GM13977 (cell line): ENCODE data around the gene TRIM25.

ENCODE experiments used
- DNase-seq: peaks from one replicate; pipeline ENCODE4 v3.0.0; 2012; ENCODE audit warnings: low spot score
- in situ Hi-C: fragments of 300-500 bp; cut with MboI; formaldehyde crosslinking; loops from one replicate; pipeline ENCODE4 v1.12.0; 2022; ENCODE audit warnings: low sequenced_read_pairs, low pct_unique_long_range_greater_than_20kb, mixed read lengths, inconsistent platforms; ENCODE audit not compliant: unreplicated experiment
- TF ChIP-seq, protein P1 (sequence below): IDR thresholded peaks from 2 replicates; pipeline ENCODE4 v1.5.1; 2012; ENCODE audit warnings: mild to moderate bottlenecking, control low read depth; ENCODE audit not compliant: insufficient read depth; ENCODE audit errors: extremely low read depth, missing control alignments

TRIM25 gene

GRCh38 chr17:56850591-56850990, 63.3 kb downstream of the TRIM25 start:
- no peak for DNase-seq
- in situ Hi-C loops: no loop called here
- TF ChIP-seq, protein P1, sequence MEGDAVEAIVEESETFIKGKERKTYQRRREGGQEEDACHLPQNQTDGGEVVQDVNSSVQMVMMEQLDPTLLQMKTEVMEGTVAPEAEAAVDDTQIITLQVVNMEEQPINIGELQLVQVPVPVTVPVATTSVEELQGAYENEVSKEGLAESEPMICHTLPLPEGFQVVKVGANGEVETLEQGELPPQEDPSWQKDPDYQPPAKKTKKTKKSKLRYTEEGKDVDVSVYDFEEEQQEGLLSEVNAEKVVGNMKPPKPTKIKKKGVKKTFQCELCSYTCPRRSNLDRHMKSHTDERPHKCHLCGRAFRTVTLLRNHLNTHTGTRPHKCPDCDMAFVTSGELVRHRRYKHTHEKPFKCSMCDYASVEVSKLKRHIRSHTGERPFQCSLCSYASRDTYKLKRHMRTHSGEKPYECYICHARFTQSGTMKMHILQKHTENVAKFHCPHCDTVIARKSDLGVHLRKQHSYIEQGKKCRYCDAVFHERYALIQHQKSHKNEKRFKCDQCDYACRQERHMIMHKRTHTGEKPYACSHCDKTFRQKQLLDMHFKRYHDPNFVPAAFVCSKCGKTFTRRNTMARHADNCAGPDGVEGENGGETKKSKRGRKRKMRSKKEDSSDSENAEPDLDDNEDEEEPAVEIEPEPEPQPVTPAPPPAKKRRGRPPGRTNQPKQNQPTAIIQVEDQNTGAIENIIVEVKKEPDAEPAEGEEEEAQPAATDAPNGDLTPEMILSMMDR: no peak

DNA sequence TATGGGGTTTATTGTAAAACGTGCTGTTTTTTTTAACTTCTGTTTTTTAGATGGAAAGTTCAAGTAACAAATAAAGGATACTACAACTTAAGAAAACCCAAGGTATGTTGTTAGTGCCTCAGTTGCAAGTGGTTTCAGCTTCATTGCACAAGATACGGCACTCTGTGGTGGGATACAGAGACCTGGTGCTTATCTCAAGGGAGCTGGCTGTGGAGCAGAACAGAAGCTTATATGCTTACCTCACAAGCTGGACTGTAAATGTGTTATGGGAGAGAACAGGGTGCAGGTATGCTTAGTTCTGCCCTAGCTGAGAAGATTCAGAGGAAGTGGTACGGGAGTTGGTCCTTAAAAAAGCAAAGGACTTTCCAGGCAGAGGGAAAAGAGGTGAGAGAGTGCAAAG, 64.7 kb downstream of the TRIM25 start:
- TF ChIP-seq, protein P1: no peak
- in situ Hi-C loops: no loop called here
- DNase-seq: no peak

- in situ Hi-C loops: no loop called here
- TF ChIP-seq, protein P1: no peak
- no peak for DNase-seq
These were observed 66.7 kb downstream of the TRIM25 start for GRCh38 chr17:56847106-56847505.

DNA sequence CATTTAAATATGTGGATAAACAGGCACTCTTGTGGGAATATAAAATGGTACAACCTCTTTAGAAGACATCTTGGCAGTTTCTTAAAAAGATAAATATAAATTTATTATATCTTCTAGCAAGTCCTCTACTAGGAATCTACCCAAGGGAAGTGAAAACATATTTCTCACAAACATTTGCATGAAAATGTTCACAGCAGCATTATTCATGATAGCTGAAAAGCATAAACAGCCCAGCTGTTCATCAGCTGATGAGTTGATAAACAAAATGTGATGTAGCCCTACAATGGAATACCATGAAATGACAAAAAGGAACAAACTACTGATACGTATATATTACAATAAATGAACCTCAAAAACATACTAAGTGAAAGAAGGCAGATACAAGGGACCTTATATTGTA, 67.9 kb downstream of the TRIM25 start:
- TF ChIP-seq, protein P1: no peak
- in situ Hi-C loops: no loop called here
- DNase-seq: no peak

- no peak for DNase-seq
- TF ChIP-seq, protein P1: no peak
- in situ Hi-C loops: no loop called here
These were observed 71.3 kb downstream of the TRIM25 start for GRCh38 chr17:56842577-56842976.

DNA sequence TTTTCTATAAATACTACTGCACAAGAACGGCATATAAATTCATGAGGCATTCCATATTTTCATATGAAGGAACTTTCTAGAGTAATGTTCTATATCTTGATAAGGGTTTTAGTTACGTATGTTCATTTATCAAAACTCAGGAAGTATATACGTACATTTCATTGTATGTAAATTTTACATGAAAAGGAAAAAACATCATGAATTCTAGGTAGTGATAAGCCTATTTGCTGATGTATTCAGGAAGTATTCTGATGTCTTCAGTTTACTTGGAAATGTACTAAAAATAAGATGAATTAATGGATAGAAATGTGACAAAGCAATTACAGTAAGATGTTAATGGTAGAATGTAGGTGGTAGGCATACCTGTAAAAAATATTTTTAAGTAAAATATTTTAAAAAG, 75.2 kb downstream of the TRIM25 start:
- no peak for DNase-seq
- TF ChIP-seq, protein P1: no peak
- in situ Hi-C loops: no loop called here
